ENCODE data around the gene MAP4K2.

MAP4K2 gene

DNA sequence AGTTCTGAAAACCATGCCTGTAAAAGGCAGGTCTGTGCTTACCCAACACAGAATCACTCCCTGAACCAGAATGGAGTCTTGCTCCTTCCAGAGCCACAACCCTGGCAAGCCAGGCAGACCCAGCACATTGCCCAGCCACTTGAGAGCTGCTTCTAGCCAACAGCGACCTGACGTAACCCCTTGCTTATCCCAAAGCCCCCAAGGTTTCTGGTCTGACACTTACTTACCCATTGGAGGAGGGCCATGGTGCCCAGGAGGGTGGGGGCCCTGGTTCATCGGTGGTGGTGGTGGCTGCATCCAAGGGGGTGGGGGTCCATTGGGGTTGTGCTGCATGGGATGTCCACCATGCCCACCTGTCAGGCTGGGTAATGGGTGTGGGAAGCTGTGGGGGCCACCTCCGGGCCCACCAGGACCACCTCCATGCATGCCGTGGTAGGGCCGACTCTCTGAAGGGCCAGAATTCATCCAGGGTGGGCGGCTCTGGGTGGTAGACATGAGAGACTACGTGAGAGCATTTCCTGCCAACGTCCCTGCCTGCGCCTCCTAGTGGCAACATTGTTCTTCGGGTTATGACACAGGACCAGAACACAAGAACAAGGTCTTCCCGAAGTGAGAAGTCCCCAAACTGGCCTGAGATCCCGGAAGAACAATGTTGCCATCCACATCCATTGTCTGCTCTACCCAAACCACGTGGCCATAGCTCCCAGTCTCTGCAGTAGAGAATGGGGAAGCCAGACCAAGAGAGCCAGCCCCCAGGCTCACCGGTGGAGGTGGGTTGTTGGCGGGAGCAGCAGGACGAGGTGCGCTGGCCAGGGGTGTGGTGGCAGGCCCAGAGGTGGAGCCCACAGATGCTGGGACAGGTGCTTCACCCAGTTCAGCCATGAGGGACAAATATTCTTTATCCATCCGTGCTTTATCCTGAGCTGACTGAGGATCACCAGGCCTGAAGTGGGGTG, 35.4 kb downstream of the MAP4K2 start:
- intact Hi-C loops (cut with micrococcal nuclease): no loop called here
- no peak overlapping the region for H3K4me3 Mint-ChIP-seq
- peaks cover 100% of the 10 kb centered on the region for H3K36me3 Mint-ChIP-seq (ENCODE audit: low read depth)
- no peaks in the 10 kb centered on the region for H3K27me3 Mint-ChIP-seq
- H3K9me3 Mint-ChIP-seq: no peaks in the 10 kb centered on the region
- no peak overlapping the region for H3K27ac Mint-ChIP-seq
- H3K4me1 Mint-ChIP-seq (ENCODE audit: low read depth): peaks cover 74% of the 10 kb centered on the region

- Mint-ChIP-seq H3K27me3 (no peaks in the 10 kb centered on the region), H3K4me1 (ENCODE audit: low read depth) (peaks cover 74% of the 10 kb centered on the region), H3K4me3 (no peak overlapping the region), H3K9me3 (no peaks in the 10 kb centered on the region), H3K27ac (peak overlapping the region; percentile 42), H3K36me3 (ENCODE audit: low read depth) (peaks cover 100% of the 10 kb centered on the region)
- intact Hi-C loops (cut with micrococcal nuclease): no loop called here
These were observed 36.1 kb downstream of the MAP4K2 start for GRCh38 chr11:64766881-64767280.

- Mint-ChIP-seq H3K27me3 (no peaks in the 10 kb centered on the region), H3K4me1 (ENCODE audit: low read depth) (peaks cover 70% of the 10 kb centered on the region), H3K4me3 (no peak overlapping the region), H3K27ac (peak overlapping the region; percentile 42), H3K36me3 (ENCODE audit: low read depth) (peaks cover 100% of the 10 kb centered on the region), H3K9me3 (no peaks in the 10 kb centered on the region)
- intact Hi-C loops (cut with micrococcal nuclease): no loop called here
These were observed 37.0 kb downstream of the MAP4K2 start for GRCh38 chr11:64765851-64766665.

- Mint-ChIP-seq H3K9me3 (no peaks in the 10 kb centered on the region), H3K27me3 (no peaks in the 10 kb centered on the region), H3K4me3 (no peak overlapping the region), H3K4me1 (ENCODE audit: low read depth) (peaks cover 70% of the 10 kb centered on the region), H3K36me3 (ENCODE audit: low read depth) (peaks cover 98% of the 10 kb centered on the region), H3K27ac (no peak overlapping the region)
- intact Hi-C loops (cut with micrococcal nuclease): no loop called here
These were observed 37.6 kb downstream of the MAP4K2 start for GRCh38 chr11:64765291-64765850.

- Mint-ChIP-seq H3K4me1 (ENCODE audit: low read depth) (peaks cover 70% of the 10 kb centered on the region), H3K9me3 (no peaks in the 10 kb centered on the region), H3K27ac (peak overlapping the region; percentile 69), H3K27me3 (no peaks in the 10 kb centered on the region), H3K4me3 (peak overlapping the region; percentile 20), H3K36me3 (ENCODE audit: low read depth) (peaks cover 98% of the 10 kb centered on the region)
- intact Hi-C loops (cut with micrococcal nuclease): no loop called here
These were observed 38.3 kb downstream of the MAP4K2 start for GRCh38 chr11:64764753-64765152.

- intact Hi-C loops (cut with micrococcal nuclease): no loop called here
- peak overlapping the region; percentile 69 for H3K27ac Mint-ChIP-seq
- no peaks in the 10 kb centered on the region for H3K9me3 Mint-ChIP-seq
- peaks cover 98% of the 10 kb centered on the region for H3K36me3 Mint-ChIP-seq (ENCODE audit: low read depth)
- no peaks in the 10 kb centered on the region for H3K27me3 Mint-ChIP-seq
- H3K4me1 Mint-ChIP-seq (ENCODE audit: low read depth): peaks cover 65% of the 10 kb centered on the region
- H3K4me3 Mint-ChIP-seq: no peak overlapping the region
These were observed 38.9 kb downstream of the MAP4K2 start for GRCh38 chr11:64764040-64764611.

DNA sequence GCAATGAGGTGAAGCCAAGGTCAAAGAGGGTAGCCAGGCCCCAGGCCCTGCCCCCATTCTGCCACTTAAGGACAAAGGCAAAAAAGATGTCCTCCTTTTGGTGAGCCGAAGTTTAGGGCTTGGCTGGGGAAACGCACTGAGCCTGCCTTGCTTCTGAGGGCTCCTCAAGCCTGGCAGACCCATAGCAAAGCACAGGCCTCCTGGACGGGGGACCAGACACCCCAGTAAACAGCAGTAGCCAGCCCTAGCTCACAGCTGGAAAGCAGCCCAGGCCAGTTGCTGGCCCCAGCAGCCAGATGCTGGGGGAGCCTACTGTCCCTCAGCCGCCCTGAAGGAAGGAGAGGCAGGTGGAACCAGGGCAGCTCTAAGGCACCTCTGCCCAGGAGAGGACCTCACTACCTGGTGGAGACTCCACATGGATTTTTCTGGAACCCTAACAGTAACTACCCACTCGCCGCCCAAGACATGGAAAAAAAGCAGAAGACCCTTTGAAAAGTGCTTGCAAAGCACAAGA, 39.4 kb downstream of the MAP4K2 start:
- Mint-ChIP-seq H3K4me3 (no peak overlapping the region), H3K27me3 (no peaks in the 10 kb centered on the region), H3K4me1 (ENCODE audit: low read depth) (peaks cover 61% of the 10 kb centered on the region), H3K9me3 (no peaks in the 10 kb centered on the region), H3K27ac (peak overlapping the region; percentile 69), H3K36me3 (ENCODE audit: low read depth) (peaks cover 94% of the 10 kb centered on the region)
- intact Hi-C loops (cut with micrococcal nuclease): no loop called here

- H3K36me3 Mint-ChIP-seq (ENCODE audit: low read depth): peaks cover 91% of the 10 kb centered on the region
- peak overlapping the region; percentile 10 for H3K27ac Mint-ChIP-seq
- no peaks in the 10 kb centered on the region for H3K27me3 Mint-ChIP-seq
- intact Hi-C loops (cut with micrococcal nuclease): no loop called here
- H3K4me1 Mint-ChIP-seq (ENCODE audit: low read depth): peaks cover 54% of the 10 kb centered on the region
- H3K9me3 Mint-ChIP-seq: no peaks in the 10 kb centered on the region
- H3K4me3 Mint-ChIP-seq: no peak overlapping the region
These were observed 40.1 kb downstream of the MAP4K2 start for GRCh38 chr11:64762674-64763525.

DNA sequence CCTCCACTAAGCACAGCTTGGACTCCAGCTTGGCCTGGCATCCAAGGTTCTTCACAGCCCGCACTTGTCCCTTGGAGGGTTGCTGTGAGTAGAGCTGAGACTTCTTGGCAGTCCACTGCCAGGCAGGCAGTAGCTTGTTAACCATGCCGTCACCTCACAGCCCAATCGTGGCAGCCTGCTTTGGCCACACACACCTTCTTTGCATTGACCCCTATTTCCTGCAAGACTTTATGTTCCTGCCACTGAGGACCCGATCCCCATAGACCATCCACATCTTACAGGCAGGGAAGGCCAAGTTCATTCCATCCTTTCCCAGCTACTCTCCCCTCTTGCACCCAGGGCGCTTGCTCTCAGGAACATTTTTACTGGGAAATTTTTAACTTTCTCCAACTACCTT, 40.7 kb downstream of the MAP4K2 start:
- no peak overlapping the region for H3K4me3 Mint-ChIP-seq
- H3K27me3 Mint-ChIP-seq: no peaks in the 10 kb centered on the region
- H3K27ac Mint-ChIP-seq: peak overlapping the region; percentile 10
- H3K9me3 Mint-ChIP-seq: no peaks in the 10 kb centered on the region
- intact Hi-C loops (cut with micrococcal nuclease): no loop called here
- H3K4me1 Mint-ChIP-seq (ENCODE audit: low read depth): peaks cover 49% of the 10 kb centered on the region
- peaks cover 85% of the 10 kb centered on the region for H3K36me3 Mint-ChIP-seq (ENCODE audit: low read depth)

- H3K27me3 Mint-ChIP-seq: no peaks in the 10 kb centered on the region
- H3K27ac Mint-ChIP-seq: no peak overlapping the region
- H3K4me3 Mint-ChIP-seq: no peak overlapping the region
- intact Hi-C loops (cut with micrococcal nuclease): no loop called here
- peaks cover 71% of the 10 kb centered on the region for H3K36me3 Mint-ChIP-seq (ENCODE audit: low read depth)
- H3K4me1 Mint-ChIP-seq (ENCODE audit: low read depth): peaks cover 39% of the 10 kb centered on the region
- H3K9me3 Mint-ChIP-seq: no peaks in the 10 kb centered on the region
These were observed 42.1 kb downstream of the MAP4K2 start for GRCh38 chr11:64760759-64761420.

DNA sequence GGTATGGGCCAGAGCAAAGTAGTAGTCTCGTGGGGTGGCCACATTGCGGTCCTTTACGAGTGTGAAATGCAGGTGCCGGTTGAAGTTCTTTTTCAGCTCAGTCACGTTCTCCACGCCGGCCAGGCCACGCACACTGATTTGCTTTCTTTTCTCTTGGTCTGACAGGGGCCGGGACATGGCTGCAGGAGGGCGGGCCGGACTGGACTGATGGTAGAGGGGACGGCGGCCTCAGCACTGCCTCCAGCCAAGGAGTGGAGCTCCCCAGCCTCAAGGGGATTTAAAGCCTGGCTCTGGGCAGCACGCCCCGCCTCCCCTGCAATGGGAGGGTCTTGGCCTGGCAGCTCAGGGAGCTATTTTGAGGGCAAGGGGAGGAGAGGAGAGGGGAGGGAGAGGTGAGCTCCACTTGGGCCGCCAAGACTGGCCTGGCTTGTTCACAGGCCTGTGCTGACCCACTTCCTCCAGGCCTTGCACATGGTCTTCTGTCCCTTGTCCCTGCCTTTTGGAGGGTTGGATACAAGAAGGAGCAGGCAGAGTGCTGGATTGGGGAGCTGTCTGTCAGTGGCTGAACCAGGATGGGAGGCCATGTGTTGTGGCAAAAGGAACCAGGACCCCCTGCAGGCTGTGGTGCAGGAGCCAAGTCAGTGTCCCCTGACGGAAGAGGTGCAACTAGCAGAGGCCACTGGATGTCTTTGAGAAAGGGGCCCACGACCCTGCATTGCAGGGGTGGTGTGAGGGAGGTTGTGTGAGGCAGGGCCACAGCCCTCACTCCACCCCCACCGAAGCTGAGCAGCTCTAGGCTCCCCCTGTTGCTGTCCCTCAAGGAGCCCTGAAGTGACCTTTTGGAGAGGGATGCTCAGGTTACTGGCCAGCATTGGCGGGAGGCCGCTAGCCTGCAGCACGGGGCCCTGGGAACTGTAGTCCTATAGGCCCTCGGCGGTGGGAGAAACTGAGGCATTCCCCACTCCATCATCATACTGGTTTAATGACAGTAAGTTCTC, 43.0 kb downstream of the MAP4K2 start, which contains the start of gene PYGM:
Gene PYGM, minus strand, starts transcription at position 253 of the 998 bp plus-strand sequence. Its CDS starts 76 bp downstream, at position 177.
- Mint-ChIP-seq H3K4me3 (no peak within 1 kb of the TSS), H3K27ac (no peak within 1 kb of the TSS), H3K36me3 (ENCODE audit: low read depth) (peaks cover 67% of the 10 kb centered on the region), H3K4me1 (ENCODE audit: low read depth) (peaks cover 30% of the 10 kb centered on the region), H3K27me3 (no peaks in the 10 kb centered on the region), H3K9me3 (no peaks in the 10 kb centered on the region)
- intact Hi-C loops (cut with micrococcal nuclease): no loop called here
